K562 (cell line): ENCODE data around the gene MPPED2.

Source experiments
- CBX3 ChIP-seq, 2 experiments: IDR thresholded peaks; 1 replicate in 1 of 2; 2 replicates in 1 of 2; pipeline ENCODE4 v1.6.1; 2012; ENCODE audit warnings: inconsistent platforms in 2 of 2, low read length in 2 of 2, borderline replicate concordance in 1 of 2, control low read depth in 1 of 2
- CHD2 ChIP-seq: IDR thresholded peaks from 2 replicates; pipeline ENCODE4 v1.6.1; 2011; ENCODE audit warnings: low read depth, low read length
- ZNF76 ChIP-seq: fragments of 250-450 bp; sonication (Bioruptor Pico); IDR thresholded peaks from 2 replicates; pipeline ENCODE4 v1.4.0; 2020; ENCODE audit warnings: mild to moderate bottlenecking, moderate library complexity, borderline replicate concordance

GRCh38 chr11:30565027-30565426, 21.1 kb downstream of the MPPED2 start:
- TF ChIP-seq ZNF76 (CRISPR knock-in tag) (no peak), CBX3 (IDR thresholded peaks at IDR 0.05; ENCODE audit: borderline replicate concordance in 1 of 2, low read length in 2 of 2) (no peak), CHD2 (no peak)
